HG03457 (cell line): ENCODE results near the gene WASHC2A.
"Not testable (repeated sequence)": the region's sequence is repeated elsewhere in the genome, so short reads cannot be mapped to it uniquely, and the experiment has no call there.

Source experiments
- ATAC-seq: cut with Tn5 transposase; IDR thresholded peaks from one replicate; pipeline ENCODE4 v1.9.1; 2021; ENCODE audit warnings: moderate number of reproducible peaks; ENCODE audit not compliant: unreplicated experiment

The WASHC2A gene

GRCh38 chr10:50063100-50063499 lies 4.7 kb upstream of the WASHC2A start:
- no peak for ATAC-seq

- ATAC-seq: not testable (repeated sequence)
Measured at GRCh38 chr10:50068352-50068659, 552 bp downstream of the WASHC2A start.

GRCh38 chr10:50075139-50075538 lies 7.4 kb downstream of the WASHC2A start:
- ATAC-seq: not testable (repeated sequence)

- not testable (repeated sequence) for ATAC-seq
Measured at GRCh38 chr10:50075544-50075943, 7.8 kb downstream of the WASHC2A start.

- ATAC-seq: not testable (repeated sequence)
Measured at GRCh38 chr10:50091304-50091703, 23.6 kb downstream of the WASHC2A start.

DNA sequence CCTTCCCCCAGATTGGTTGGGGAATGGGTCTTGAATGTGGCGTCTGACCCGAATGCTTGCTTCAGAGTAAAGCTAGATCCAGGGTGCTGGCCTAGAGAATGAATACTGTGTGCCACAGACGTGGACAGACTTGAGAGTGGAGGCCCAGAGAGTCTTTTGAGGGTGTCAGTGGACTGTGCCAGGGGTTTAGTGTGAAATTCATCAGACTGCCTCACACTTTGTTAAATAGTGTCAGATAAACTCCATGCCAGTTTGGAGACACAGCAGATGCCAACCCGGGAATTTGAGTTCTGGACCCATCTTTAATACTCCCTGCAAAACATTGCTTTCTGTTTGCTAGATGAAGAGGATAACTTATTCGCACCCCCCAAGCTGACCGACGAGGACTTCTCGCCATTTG lies 25.2 kb downstream of the WASHC2A start:
- ATAC-seq: not testable (repeated sequence)

DNA sequence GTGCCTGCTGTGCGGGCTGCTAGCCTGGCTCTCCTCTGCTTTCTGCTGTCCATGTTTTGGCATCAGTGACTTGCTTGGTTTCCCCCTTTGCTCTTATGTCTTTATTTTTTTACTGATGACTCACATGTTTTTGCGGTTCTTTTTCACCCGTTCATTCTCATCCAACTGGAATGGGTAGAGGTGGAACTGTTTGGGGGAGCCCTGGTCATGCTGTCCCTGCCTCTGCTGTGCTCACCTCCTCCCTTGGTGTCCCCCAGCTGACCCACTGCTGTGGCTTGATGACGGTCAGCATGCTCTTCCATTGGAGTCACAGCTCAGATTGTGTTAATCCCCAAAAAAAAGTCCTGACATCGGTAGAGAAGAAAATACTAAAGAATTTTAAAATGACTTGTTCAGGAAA lies 26.9 kb downstream of the WASHC2A start:
- not testable (repeated sequence) for ATAC-seq

GRCh38 chr10:50095402-50095801 lies 27.6 kb downstream of the WASHC2A start:
- not testable (repeated sequence) for ATAC-seq

GRCh38 chr10:50096722-50097121 lies 29.0 kb downstream of the WASHC2A start:
- not testable (repeated sequence) for ATAC-seq

DNA sequence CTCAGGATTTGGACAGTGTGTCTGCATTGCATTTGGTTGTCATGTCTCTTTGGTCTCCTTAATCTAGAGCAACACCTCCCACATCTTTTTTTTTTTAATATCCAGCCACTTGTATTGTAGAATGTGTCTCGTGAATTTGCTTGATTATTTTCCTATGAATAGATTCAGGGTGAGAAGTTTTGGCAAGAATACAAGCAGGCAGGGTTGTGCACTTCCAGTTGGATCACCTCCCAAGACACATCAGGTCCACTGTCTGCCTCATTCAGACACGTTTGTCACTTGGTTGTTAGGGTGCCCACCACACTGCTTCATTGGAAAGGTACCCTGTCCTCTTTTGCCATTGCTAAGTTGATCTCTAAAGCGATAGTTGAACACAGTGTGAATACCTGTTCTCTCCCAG lies 30.9 kb downstream of the WASHC2A start:
- ATAC-seq: not testable (repeated sequence)

GRCh38 chr10:50101139-50101582 lies 33.4 kb downstream of the WASHC2A start:
- ATAC-seq: not testable (repeated sequence)

GRCh38 chr10:50101747-50102146 lies 34.0 kb downstream of the WASHC2A start:
- ATAC-seq: not testable (repeated sequence)

DNA sequence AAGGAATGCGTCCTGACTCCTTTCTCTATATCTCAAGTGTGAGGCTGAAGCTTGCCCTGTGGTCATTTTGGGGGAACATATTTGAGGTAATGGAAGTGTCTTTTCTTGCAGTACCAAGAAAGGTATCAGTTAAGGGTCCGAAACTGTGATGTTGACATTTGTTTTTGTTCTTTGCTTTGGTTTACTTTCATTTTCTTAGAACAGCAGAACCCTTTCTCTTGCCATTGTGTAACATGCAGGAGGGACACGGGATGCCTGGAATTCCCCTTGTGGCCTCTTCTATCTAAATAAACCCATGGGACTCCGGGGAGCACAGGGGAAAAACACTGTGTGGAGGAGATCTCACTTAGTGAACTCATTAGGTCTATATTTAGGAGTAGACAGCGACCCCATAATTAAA lies 34.5 kb downstream of the WASHC2A start:
- peak; percentile 70 for ATAC-seq

- not testable (repeated sequence) for ATAC-seq
Measured at GRCh38 chr10:50108999-50109698, 41.4 kb downstream of the WASHC2A start.

- ATAC-seq: not testable (repeated sequence)
Measured at GRCh38 chr10:50112419-50113112, 44.8 kb downstream of the WASHC2A start.

- ATAC-seq: not testable (repeated sequence)
Measured at GRCh38 chr10:50126765-50127164, 59.0 kb downstream of the WASHC2A start.

- ATAC-seq: not testable (repeated sequence)
Measured at GRCh38 chr10:50127770-50128292, 60.1 kb downstream of the WASHC2A start.

DNA sequence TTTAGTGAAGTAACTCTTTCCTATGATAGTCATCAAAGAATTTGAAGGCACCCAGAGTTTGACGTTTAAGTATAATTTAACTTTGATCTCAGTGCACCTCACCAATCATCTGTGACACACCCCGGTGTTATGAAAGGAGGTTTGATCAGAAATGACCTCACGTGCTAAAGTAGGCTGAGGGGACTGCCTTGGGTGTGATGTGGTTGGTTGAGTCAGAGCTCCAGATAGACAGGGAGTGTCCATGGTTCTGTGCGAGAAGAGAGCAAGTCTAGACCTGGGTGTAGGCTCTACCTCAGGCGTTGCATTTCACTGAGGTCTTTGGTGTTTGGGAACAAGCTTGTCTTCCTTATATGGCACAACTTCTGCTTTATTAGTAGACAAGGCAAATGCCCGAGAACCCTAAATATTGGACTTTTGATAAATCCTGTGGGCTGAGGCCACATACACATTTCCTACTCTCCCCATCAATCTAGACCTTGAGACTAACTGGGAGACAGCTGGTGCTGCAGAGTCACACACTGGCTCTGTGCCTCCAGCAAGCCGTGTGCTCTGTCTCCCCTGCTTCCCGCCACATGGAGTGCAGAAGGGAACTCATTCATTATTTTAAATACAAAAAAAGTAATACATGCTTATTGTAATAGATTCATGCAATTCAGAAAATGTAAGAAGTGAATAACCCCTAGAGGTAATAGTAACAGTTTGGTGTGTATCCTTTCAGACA lies 63.7 kb downstream of the WASHC2A start:
- not testable (repeated sequence) for ATAC-seq

DNA sequence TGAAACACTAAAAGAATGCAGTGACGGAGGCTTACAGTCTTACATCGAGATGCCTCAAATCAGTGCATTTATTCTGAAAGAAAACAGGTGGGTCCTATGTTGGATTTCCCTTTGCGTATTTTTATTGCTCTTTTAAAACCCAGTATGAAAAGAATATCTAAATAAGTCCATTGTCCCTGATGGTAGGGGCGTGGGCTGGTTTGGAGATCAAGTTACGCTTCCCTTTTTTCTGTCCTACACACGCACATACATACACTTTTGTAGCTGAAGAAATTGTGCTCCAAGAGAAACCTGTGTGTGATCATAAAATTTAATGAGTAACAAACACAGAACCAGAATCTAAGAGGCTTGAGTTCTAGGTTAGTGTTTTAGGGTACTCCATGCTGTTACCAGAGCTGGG lies 64.6 kb downstream of the WASHC2A start:
- ATAC-seq: not testable (repeated sequence)

GRCh38 chr10:50132841-50133240 lies 65.1 kb downstream of the WASHC2A start:
- ATAC-seq: not testable (repeated sequence)

DNA sequence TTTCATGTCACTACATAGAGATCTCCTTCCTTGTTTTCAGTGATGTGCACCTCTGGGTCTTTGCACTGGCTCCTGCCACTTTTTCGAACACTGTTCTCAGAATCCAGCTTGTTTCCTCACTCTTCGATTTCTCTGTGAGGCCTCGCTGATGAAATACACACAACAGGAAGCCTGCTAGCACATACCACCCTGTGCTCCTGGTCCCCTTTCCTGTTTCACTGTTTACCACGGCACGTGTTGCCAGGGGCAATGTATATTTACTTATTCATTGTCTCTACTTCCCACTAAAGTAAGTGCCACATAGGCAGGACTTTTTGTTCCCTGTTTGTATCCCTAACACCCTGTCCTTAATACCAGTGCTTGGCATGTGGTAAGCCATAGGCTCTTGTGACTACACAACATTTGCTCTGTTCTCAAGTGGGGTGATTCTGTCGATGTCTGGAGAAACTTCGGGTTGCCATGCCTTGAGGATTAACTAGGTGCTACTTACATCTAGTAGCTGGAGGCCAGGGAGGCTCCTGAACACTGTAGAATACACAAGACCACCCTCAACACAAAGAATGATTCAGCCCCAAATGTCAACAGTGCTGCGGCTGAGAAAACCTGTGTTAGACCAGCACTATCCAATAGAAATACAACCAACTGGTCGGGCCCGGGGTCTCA lies 75.9 kb downstream of the WASHC2A start:
- not testable (repeated sequence) for ATAC-seq
